ENCODE data around the gene PAFAH1B2.
"Not testable (repeated sequence)": the region's sequence is repeated elsewhere in the genome, so short reads cannot be mapped to it uniquely, and the experiment has no call there.

Gene PAFAH1B2

GRCh38 chr11:117117681-117118080 is 26.4 kb upstream of the PAFAH1B2 start:
- H3K4me3 ChIP-seq (ENCODE audit: low read depth, low read length) = no peak overlapping the region
- TF ChIP-seq CTCF (IDR thresholded peaks at IDR 0.05; ENCODE audit: control insufficient read depth, extremely low read depth, insufficient read depth) = no peak

GRCh38 chr11:117121176-117121575 is 22.9 kb upstream of the PAFAH1B2 start:
- no peak overlapping the region for H3K4me3 ChIP-seq (ENCODE audit: low read depth, low read length)
- no peak for TF ChIP-seq CTCF (IDR thresholded peaks at IDR 0.05; ENCODE audit: control insufficient read depth, extremely low read depth, insufficient read depth)
- no peak for DNase-seq (ENCODE audit: low read depth)

More at GRCh38 chr11:117117681-117118080, 26.4 kb upstream of the PAFAH1B2 start:
- DNase-seq (ENCODE audit: low read depth) = no peak

- DNase-seq (ENCODE audit: low read depth) = no peak
- TF ChIP-seq CTCF (IDR thresholded peaks at IDR 0.05; ENCODE audit: control insufficient read depth, extremely low read depth, insufficient read depth) = no peak
- H3K4me3 ChIP-seq (ENCODE audit: low read depth, low read length) = no peak overlapping the region
These were observed 21.5 kb upstream of the PAFAH1B2 start for GRCh38 chr11:117122556-117122955.

- TF ChIP-seq CTCF (IDR thresholded peaks at IDR 0.05; ENCODE audit: control insufficient read depth, extremely low read depth, insufficient read depth) = no peak
- H3K4me3 ChIP-seq (ENCODE audit: low read depth, low read length) = no peak overlapping the region
- DNase-seq (ENCODE audit: low read depth) = no peak
These were observed 17.7 kb upstream of the PAFAH1B2 start for GRCh38 chr11:117126223-117126965.

GRCh38 chr11:117127171-117127901 is 16.8 kb upstream of the PAFAH1B2 start:
- no peak for TF ChIP-seq CTCF (IDR thresholded peaks at IDR 0.05; ENCODE audit: control insufficient read depth, extremely low read depth, insufficient read depth)
- no peak for DNase-seq (ENCODE audit: low read depth)

GRCh38 chr11:117128289-117128688 is 15.8 kb upstream of the PAFAH1B2 start:
- H3K4me3 ChIP-seq (ENCODE audit: low read depth, low read length) = no peak overlapping the region
- DNase-seq (ENCODE audit: low read depth) = no peak
- TF ChIP-seq CTCF (IDR thresholded peaks at IDR 0.05; ENCODE audit: control insufficient read depth, extremely low read depth, insufficient read depth) = no peak

More at GRCh38 chr11:117127171-117127901, 16.8 kb upstream of the PAFAH1B2 start:
- no peak overlapping the region for H3K4me3 ChIP-seq (ENCODE audit: low read depth, low read length)

- not testable (repeated sequence) for H3K4me3 ChIP-seq (ENCODE audit: low read depth, low read length); DNase-seq (ENCODE audit: low read depth)
These were observed 13.7 kb upstream of the PAFAH1B2 start for GRCh38 chr11:117130396-117130795.
